K562 (cell line): ENCODE results near the gene ISCA1.

Experiments used
- CC2D1A ChIP-seq: fragments of 450-650 bp; IDR thresholded peaks from 2 replicates; pipeline ENCODE4 v1.6.1; 2017; ENCODE audit warnings: mild to moderate bottlenecking
- FOXK2 ChIP-seq, 2 experiments: fragments of 450-650 bp; IDR thresholded peaks in 1 of 2; conservative IDR thresholded peaks in 1 of 2; 2 replicates each; pipeline ENCODE4 v1.6.1; 2016; ENCODE audit warnings: low read depth in 2 of 2, mild to moderate bottlenecking in 1 of 2

- TF ChIP-seq CC2D1A (no peak), FOXK2 (conservative IDR thresholded peaks at IDR 0.05 in 1 of 2, IDR thresholded peaks at IDR 0.05 in 1 of 2; ENCODE audit: low read depth in 2 of 2) (no peak)
These were observed 5.3 kb downstream of the ISCA1 start for GRCh38 chr9:86277072-86277471.
